Endothelial cell of umbilical vein (primary cell): ENCODE measurements around the gene TAPBPL. TPM values are rescaled to one million over a fixed set of nuclear protein-coding genes. Genes with fewer than 3 reads are reported as not detected.

ENCODE experiments used
- BruUV-seq: library from RNA; stranded (reverse); fragments of 400-500 nt; replicated peaks from 2 replicates; lab custom pipeline; 2021; lab: Mats Ljungman, UMichigan
- CTCF ChIA-PET: fragments of 300-600, 350-600 bp; sonication (Branson Sonifier 250); formaldehyde crosslinking; loops from one replicate; lab custom pipeline; 2021; ENCODE audit warnings: antibody characterized with exemption, inconsistent platforms; lab: Charles Lee
- POLR2A ChIA-PET: fragments of 300-600, 350-600 bp; sonication (Branson Sonifier 250); formaldehyde crosslinking; loops from one replicate; lab custom pipeline; 2021; ENCODE audit warnings: antibody characterized with exemption, inconsistent platforms; lab: Charles Lee
- DNase-seq: peaks from one replicate; pipeline ENCODE4 v3.0.0-alpha.2; 2011; ENCODE audit warnings: low read depth, low spot score
- FAIRE-seq: peaks from 2 replicates; lab custom pipeline; 2011; peaks lifted over from hg19 to GRCh38; lab: Jason Lieb, UNC
- H2AFZ ChIP-seq: 2 replicates; pipeline ENCODE4 v1.6.0; 2012; ENCODE audit warnings: low read depth, low read length, control low read depth, inconsistent platforms
- H3K27ac ChIP-seq: 2 replicates; pipeline ENCODE4 v1.5.1; 2011; ENCODE audit warnings: low read depth, mild to moderate bottlenecking, control low read depth, low read length, moderate library complexity; ENCODE audit not compliant: insufficient read depth
- H3K27me3 ChIP-seq, 2 experiments: 2 replicates each; pipeline versions ENCODE4 v1.6.0 to v1.6.1; 2011; ENCODE audit warnings: low read length in 2 of 2, mixed read lengths in 1 of 2; ENCODE audit not compliant: control insufficient read depth in 2 of 2, insufficient read depth in 2 of 2
- H3K36me3 ChIP-seq, 2 experiments: 2 replicates in 1 of 2; 3 replicates in 1 of 2; pipeline ENCODE4 v1.5.1; 2011; ENCODE audit warnings: low read length in 2 of 2, mild to moderate bottlenecking in 1 of 2, moderate library complexity in 1 of 2; ENCODE audit not compliant: control insufficient read depth in 2 of 2, insufficient read depth in 2 of 2; ENCODE audit errors: extremely low read depth in 1 of 2
- H3K4me1 ChIP-seq: 3 replicates; pipeline ENCODE4 v1.5.1; 2011; ENCODE audit warnings: mild to moderate bottlenecking, low read length; ENCODE audit not compliant: control insufficient read depth, insufficient read depth; ENCODE audit errors: extremely low read depth
- H3K4me2 ChIP-seq: 2 replicates; pipeline ENCODE4 v1.6.1; 2011; ENCODE audit warnings: low read length, control low read depth, mixed read lengths; ENCODE audit not compliant: insufficient read depth
- H3K4me3 ChIP-seq, 3 experiments: fragments of 200-600 bp in 1 of 3; sonication (generic), shearing (Covaris generic) in 1 of 3; replicated peaks in 1 of 3; 2 replicates each; pipeline ENCODE4 v1.5.1; 2011 to 2016; ENCODE audit warnings: control low read depth in 3 of 3, low read length in 3 of 3, mild to moderate bottlenecking in 2 of 3, inconsistent platforms in 1 of 3, low read depth in 1 of 3, moderate library complexity in 1 of 3; ENCODE audit not compliant: insufficient read depth in 1 of 3
- H3K79me2 ChIP-seq: 2 replicates; pipeline ENCODE4 v1.6.0; 2012; ENCODE audit warnings: low read length, inconsistent platforms; ENCODE audit not compliant: control insufficient read depth, insufficient read depth
- H3K9ac ChIP-seq: replicated peaks from 2 replicates; pipeline ENCODE3; 2011; ENCODE audit warnings: low read length, control low read depth; ENCODE audit not compliant: insufficient read depth; ENCODE audit errors: extremely low read depth
- H3K9me1 ChIP-seq: replicated peaks from 3 replicates; pipeline ENCODE4 v1.6.0; 2011; ENCODE audit warnings: mild to moderate bottlenecking, low read length; ENCODE audit not compliant: control insufficient read depth, insufficient read depth; ENCODE audit errors: extremely low read depth
- H3K9me3 ChIP-seq: replicated peaks from 2 replicates; pipeline ENCODE4 v1.5.1; 2012; ENCODE audit warnings: low read length, inconsistent platforms; ENCODE audit not compliant: control insufficient read depth, insufficient read depth
- H4K20me1 ChIP-seq: replicated peaks from 2 replicates; pipeline ENCODE3; 2011; ENCODE audit warnings: mild to moderate bottlenecking, low read length; ENCODE audit not compliant: control insufficient read depth, insufficient read depth; ENCODE audit errors: extremely low read depth
- CTCF ChIP-seq, 2 donors: IDR thresholded peaks; 1 replicate in 1 of 2; 2 replicates in 1 of 2; pipeline ENCODE4 v1.5.1; 2011; ENCODE audit warnings: low read length in 2 of 2, mild to moderate bottlenecking in 2 of 2, moderate library complexity in 2 of 2, control low read depth in 1 of 2, inconsistent platforms in 1 of 2, low read depth in 1 of 2; ENCODE audit not compliant: insufficient read depth in 1 of 2; ENCODE audit errors: extremely low read depth in 1 of 2
- EZH2 ChIP-seq: IDR thresholded peaks from 2 replicates; pipeline ENCODE4 v1.6.1; 2012; ENCODE audit warnings: borderline replicate concordance, low read depth, mild to moderate bottlenecking, moderate library complexity, low read length, inconsistent platforms; ENCODE audit not compliant: severe bottlenecking
- FOS ChIP-seq: IDR thresholded peaks from 2 replicates; pipeline ENCODE4 v1.6.1; 2011; ENCODE audit warnings: mild to moderate bottlenecking, low read length, moderate library complexity, borderline replicate concordance; ENCODE audit not compliant: insufficient read depth
- GATA2 ChIP-seq: IDR thresholded peaks from 2 replicates; pipeline ENCODE4 v1.7.0; 2011; ENCODE audit warnings: low read depth, mild to moderate bottlenecking, moderate library complexity, mixed read lengths, low read length; ENCODE audit not compliant: insufficient read length, insufficient read depth
- JUN ChIP-seq: IDR thresholded peaks from 2 replicates; pipeline ENCODE4 v1.6.1; 2011; ENCODE audit warnings: borderline replicate concordance, low read depth; ENCODE audit not compliant: insufficient read length, insufficient read depth
- MAX ChIP-seq: IDR thresholded peaks from 2 replicates; pipeline ENCODE4 v1.6.1; 2011; ENCODE audit not compliant: insufficient read depth, insufficient read length
- MYC ChIP-seq: IDR thresholded peaks from one replicate; pipeline ENCODE4 v1.6.1; 2011; ENCODE audit warnings: mild to moderate bottlenecking, low read depth, low read length
- POLR2A ChIP-seq: IDR thresholded peaks from 2 replicates; pipeline ENCODE4 v1.6.1; 2012; ENCODE audit warnings: low read depth, mild to moderate bottlenecking, control low read depth, low read length
- POLR2AphosphoS5 ChIP-seq: IDR thresholded peaks from 2 replicates; pipeline ENCODE4 v1.6.1; 2012; ENCODE audit warnings: low read depth, mild to moderate bottlenecking, control low read depth, low read length, moderate library complexity; ENCODE audit not compliant: insufficient read depth
- dilution Hi-C: fragments of 300-500 bp; cut with MboI; formaldehyde crosslinking; loops from one replicate; pipeline ENCODE4 v1.15.0; 2019; ENCODE audit warnings: low sequenced_read_pairs; ENCODE audit not compliant: extremely low pct_ligation_motif_present
- intact Hi-C: fragments of 100-400 bp; cut with micrococcal nuclease; formaldehyde crosslinking; loops from one replicate; pipeline ENCODE4 v1.10.0; 2022
- polyA plus RNA-seq, 4 experiments: library from polyadenylated mRNA; depleted of rRNA in 3 of 4; stranded (reverse) in 3 of 4; unstranded in 1 of 4; fragments of >200 nt; gene quantifications; 2 replicates each; pipeline versions ENCODE4 v1.2.1 to v1.2.3, GENCODE V29; 2011 to 2012; ENCODE audit warnings: missing spikeins in 1 of 4
- total RNA-seq: library from RNA; stranded (reverse); gene quantifications from 2 replicates; pipeline ENCODE4 v1.2.3, GENCODE V29; 2021

The TAPBPL gene
- total and polyA plus RNA-seq, 2 donors (not counting 3 experiments of a cell fraction or from before 2014, with no cell fraction given) = 11.7 to 28.6 TPM

- H2AFZ ChIP-seq = no peak overlapping the region
- TF ChIP-seq POLR2AphosphoS5 = no peak
- no peak for TF ChIP-seq EZH2
- no peak for TF ChIP-seq GATA2
- no peak for TF ChIP-seq MAX
- no peak for TF ChIP-seq POLR2A
- no peak for TF ChIP-seq FOS
- TF ChIP-seq MYC = no peak
- no peak for TF ChIP-seq JUN
- no peak for TF ChIP-seq CTCF (IDR thresholded peaks at IDR 0.05; ENCODE audit: extremely low read depth in 1 of 2, insufficient read depth in 1 of 2, low read depth in 1 of 2, low read length in 2 of 2)
- no peaks in the 10 kb centered on the region for H3K4me1 ChIP-seq
- H4K20me1 ChIP-seq = no peaks in the 10 kb centered on the region
- DNase-seq = no peak
- H3K9me3 ChIP-seq = no peaks in the 10 kb centered on the region
- no peaks in the 10 kb centered on the region for H3K36me3 ChIP-seq
- no peak overlapping the region for H3K4me2 ChIP-seq
- no TSS peak for BruUV-seq
- CTCF ChIA-PET = interaction anchor here (2.5 kb wide), 1 partner anchor 47 kb away, joined by 9 read pairs; no protein-coding TSS in a partner anchor
- intact Hi-C loops (no loop called here), dilution Hi-C loops (no loop called here)
- no peaks in the 10 kb centered on the region for H3K27me3 ChIP-seq
- H3K79me2 ChIP-seq = no peaks in the 10 kb centered on the region
- no peaks in the 10 kb centered on the region for H3K9me1 ChIP-seq
- H3K27ac ChIP-seq = no peak overlapping the region
- POLR2A ChIA-PET = no interaction called here
- no peak for FAIRE-seq
- no peak overlapping the region for H3K4me3 ChIP-seq
- H3K9ac ChIP-seq = no peak overlapping the region
Measured at GRCh38 chr12:6418796-6419195, 33.0 kb upstream of the TAPBPL start.
